ENCODE measurements around the gene SIGLEC6. TPM values are rescaled to one million over a fixed set of nuclear protein-coding genes. Genes with fewer than 3 reads are reported as not detected.

The SIGLEC6 gene
- total RNA-seq, 2 experiments from 2014 or later = 0.15 to 0.48 TPM

DNA sequence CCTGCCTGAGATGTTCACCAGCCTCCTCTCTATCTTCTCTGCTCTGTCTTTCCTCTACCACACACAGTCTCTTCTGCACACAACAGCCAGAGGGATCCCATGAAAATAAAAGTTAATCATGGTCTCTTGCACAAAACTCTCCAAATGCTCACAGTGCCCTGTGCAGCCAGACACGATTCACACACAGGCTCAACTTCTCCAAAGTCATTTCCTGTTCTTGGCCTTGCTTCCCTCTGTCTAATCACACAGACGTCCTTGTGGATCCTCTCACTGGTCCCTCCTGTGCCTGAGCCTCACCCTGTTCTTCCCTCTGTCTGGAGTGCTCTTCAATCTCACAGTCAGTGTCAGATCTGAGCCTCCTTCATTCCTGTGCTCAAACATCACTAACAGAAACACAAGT is 37.7 kb downstream of the SIGLEC6 start:
- H3K27me3 Mint-ChIP-seq = peaks cover 21% of the 10 kb centered on the region
- peaks cover 9% of the 10 kb centered on the region for H3K9me3 Mint-ChIP-seq
- peaks cover 1% of the 10 kb centered on the region for H3K4me1 Mint-ChIP-seq
- DNase-seq = no peak
- H3K27ac Mint-ChIP-seq = no peak overlapping the region
- POLR2A ChIA-PET = no interaction called here
- no peaks in the 10 kb centered on the region for H3K36me3 Mint-ChIP-seq (ENCODE audit: low read depth)
- no peak overlapping the region for H3K4me3 Mint-ChIP-seq
- CTCF ChIA-PET = no interaction called here

DNA sequence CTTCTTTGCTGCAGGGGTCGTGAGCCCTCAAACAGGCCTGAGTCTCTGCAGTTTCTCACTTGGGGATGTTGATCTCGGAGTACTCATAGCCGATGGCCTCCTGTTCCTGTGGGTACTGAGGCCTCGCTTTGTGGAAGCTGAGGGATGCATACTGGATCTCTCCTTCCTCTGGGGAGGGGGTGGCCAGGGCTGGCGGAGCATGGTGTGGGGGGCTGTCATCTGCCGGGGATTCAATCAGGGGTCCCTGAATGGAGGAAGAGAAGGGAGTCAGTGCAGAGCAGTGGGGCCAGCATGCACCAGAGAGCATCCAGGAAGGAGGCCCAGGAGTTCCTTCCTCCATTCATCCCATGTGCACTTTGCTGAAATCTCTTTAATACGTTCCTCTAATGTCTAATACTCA is 39.9 kb downstream of the SIGLEC6 start:
- H3K27me3 Mint-ChIP-seq = peaks cover 15% of the 10 kb centered on the region
- CTCF ChIA-PET = no interaction called here

DNA sequence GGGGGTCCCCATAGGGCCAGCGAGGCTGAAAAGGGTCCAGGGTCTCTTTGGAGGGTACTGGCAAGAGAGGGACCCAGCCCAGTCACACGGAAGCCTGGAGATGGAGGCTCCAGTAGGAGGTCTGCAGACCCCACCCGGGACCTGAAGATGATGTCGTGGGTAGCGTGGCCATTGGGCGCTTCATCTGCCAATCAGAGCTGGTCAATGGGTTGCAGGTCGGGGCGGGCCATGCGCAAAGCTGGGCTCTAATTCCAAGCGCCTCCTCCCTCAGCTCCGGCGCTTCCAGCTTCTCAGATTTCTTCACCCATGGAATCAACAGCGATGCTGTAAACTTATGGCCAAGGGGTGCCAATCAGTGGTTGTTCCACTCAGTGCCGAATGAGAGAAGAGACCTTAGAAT is 40.8 kb downstream of the SIGLEC6 start:
- H3K36me3 Mint-ChIP-seq (ENCODE audit: low read depth) = no peaks in the 10 kb centered on the region
- H3K27me3 Mint-ChIP-seq = peaks cover 16% of the 10 kb centered on the region
- ChIA-PET POLR2A (no interaction called here), CTCF (no interaction called here)
- no peak overlapping the region for H3K27ac Mint-ChIP-seq
- DNase-seq = no peak
- H3K4me3 Mint-ChIP-seq = no peak overlapping the region
- no peaks in the 10 kb centered on the region for H3K4me1 Mint-ChIP-seq
- H3K9me3 Mint-ChIP-seq = peaks cover 15% of the 10 kb centered on the region

More for the DNA sequence above, 39.9 kb downstream of the SIGLEC6 start:
- Mint-ChIP-seq H3K4me1 (no peaks in the 10 kb centered on the region), H3K27ac (no peak overlapping the region), H3K4me3 (no peak overlapping the region), H3K9me3 (peaks cover 11% of the 10 kb centered on the region), H3K36me3 (ENCODE audit: low read depth) (no peaks in the 10 kb centered on the region)
- no peak for DNase-seq
- POLR2A ChIA-PET = no interaction called here

DNA sequence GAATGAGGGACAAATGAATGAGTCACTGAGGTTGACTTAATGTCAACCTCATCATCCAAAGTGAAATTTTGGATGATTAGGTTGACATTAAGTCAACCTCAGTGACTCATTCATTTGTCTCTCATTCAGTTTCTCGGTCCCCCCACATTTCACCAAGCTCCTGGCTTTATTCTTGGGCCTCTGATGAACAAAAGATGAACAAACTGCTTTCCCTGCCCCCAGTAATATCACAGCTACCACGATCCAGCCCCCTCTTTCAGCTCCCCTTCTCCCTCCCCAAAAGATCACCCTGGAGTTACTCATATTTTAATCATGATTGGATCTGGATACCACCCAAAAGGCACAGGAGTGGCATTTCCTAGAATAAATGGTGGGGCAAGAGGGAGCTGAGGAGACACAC is 42.4 kb downstream of the SIGLEC6 start:
- Mint-ChIP-seq H3K4me1 (no peaks in the 10 kb centered on the region), H3K27ac (no peak overlapping the region), H3K9me3 (peaks cover 15% of the 10 kb centered on the region), H3K36me3 (ENCODE audit: low read depth) (no peaks in the 10 kb centered on the region), H3K4me3 (no peak overlapping the region), H3K27me3 (peaks cover 20% of the 10 kb centered on the region)
- DNase-seq = no peak
- ChIA-PET POLR2A (no interaction called here), CTCF (no interaction called here)

DNA sequence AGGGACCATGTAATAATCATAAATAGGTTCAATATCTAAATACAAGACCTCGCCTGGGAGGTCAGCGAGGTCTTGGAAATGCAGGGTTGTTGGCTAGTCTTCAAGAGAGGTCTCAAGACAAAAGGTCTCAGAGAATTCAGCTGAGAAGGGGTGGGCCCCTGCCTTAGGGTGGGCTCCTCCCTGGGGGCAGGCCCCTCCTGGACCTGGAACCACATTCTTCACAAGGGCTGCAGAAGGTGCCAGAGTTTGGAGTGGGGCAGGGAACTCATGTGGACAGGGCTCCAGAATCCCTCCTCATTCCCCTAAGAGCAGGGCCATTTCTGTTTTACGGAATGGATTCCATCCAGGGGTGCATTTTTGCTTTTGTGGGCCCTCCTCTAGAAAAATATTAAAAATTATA is 43.0 kb downstream of the SIGLEC6 start:
- ChIA-PET CTCF (no interaction called here), POLR2A (no interaction called here)

DNA sequence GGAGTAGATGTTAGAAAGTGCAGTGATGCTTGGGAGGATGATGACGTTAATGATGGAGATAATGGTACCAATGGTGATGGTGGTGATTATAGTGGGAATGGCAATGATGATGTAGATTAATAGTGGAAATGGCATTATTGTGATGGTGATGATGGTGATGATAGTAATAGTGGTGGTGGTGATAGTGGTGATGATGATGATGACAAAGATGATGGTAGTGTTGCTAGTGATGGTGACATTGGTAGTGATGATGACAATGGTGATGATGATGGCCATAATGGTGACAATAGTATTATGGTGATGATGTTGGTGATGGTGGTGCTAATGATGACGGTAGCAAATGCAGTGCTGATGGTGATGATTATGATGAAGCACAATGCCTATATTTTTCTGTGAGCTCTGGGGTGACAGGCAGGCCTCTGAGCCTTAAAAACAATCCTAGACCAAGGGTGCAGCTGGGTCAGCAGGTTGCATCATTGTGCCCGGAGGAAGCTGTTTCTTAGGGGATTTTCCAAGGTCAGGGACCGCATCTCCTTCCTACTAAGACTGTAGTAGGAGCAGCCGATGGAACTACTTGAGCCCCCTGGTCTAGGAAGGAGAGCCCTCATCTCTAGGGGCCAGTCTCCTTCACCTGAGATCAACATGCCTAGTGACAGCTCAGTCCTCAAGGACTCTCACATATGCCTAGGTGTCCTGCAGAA is 45.4 kb downstream of the SIGLEC6 start:
- DNase-seq = no peak
- Mint-ChIP-seq H3K27me3 (peaks cover 9% of the 10 kb centered on the region), H3K27ac (no peak overlapping the region), H3K4me3 (no peak overlapping the region), H3K9me3 (peaks cover 6% of the 10 kb centered on the region), H3K36me3 (ENCODE audit: low read depth) (no peaks in the 10 kb centered on the region), H3K4me1 (no peaks in the 10 kb centered on the region)
- ChIA-PET POLR2A (no interaction called here), CTCF (no interaction called here)

More for the DNA sequence above, 43.0 kb downstream of the SIGLEC6 start:
- no peak for DNase-seq
- H3K36me3 Mint-ChIP-seq (ENCODE audit: low read depth) = no peaks in the 10 kb centered on the region
- peaks cover 12% of the 10 kb centered on the region for H3K9me3 Mint-ChIP-seq
- H3K27ac Mint-ChIP-seq = no peak overlapping the region
- no peak overlapping the region for H3K4me3 Mint-ChIP-seq
- no peaks in the 10 kb centered on the region for H3K4me1 Mint-ChIP-seq
- peaks cover 16% of the 10 kb centered on the region for H3K27me3 Mint-ChIP-seq

DNA sequence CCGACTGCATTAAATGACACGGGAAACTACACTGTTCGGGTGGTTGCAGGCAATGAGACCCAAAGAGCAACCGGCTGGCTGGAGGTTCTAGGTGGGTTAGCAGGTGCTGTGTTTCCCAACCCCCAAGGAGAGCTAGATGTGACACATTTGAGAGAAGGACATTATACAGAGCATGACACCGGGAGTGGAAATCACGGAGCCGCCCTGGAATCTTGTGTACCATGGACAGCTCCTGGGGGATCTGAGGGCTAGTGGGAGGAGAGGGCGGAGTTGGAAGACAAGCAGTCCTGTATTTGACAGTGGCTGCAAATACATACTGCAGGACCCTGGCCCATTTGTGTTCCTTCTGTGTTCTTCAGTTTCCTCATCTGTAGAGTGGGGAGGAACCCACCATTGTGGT is 50.9 kb downstream of the SIGLEC6 start:
- CTCF ChIA-PET = no interaction called here
- Mint-ChIP-seq H3K27me3 (peaks cover 15% of the 10 kb centered on the region), H3K27ac (no peak overlapping the region), H3K9me3 (no peaks in the 10 kb centered on the region), H3K4me1 (no peaks in the 10 kb centered on the region), H3K36me3 (ENCODE audit: low read depth) (no peaks in the 10 kb centered on the region), H3K4me3 (no peak overlapping the region)
- DNase-seq = no peak
- POLR2A ChIA-PET = no interaction called here

DNA sequence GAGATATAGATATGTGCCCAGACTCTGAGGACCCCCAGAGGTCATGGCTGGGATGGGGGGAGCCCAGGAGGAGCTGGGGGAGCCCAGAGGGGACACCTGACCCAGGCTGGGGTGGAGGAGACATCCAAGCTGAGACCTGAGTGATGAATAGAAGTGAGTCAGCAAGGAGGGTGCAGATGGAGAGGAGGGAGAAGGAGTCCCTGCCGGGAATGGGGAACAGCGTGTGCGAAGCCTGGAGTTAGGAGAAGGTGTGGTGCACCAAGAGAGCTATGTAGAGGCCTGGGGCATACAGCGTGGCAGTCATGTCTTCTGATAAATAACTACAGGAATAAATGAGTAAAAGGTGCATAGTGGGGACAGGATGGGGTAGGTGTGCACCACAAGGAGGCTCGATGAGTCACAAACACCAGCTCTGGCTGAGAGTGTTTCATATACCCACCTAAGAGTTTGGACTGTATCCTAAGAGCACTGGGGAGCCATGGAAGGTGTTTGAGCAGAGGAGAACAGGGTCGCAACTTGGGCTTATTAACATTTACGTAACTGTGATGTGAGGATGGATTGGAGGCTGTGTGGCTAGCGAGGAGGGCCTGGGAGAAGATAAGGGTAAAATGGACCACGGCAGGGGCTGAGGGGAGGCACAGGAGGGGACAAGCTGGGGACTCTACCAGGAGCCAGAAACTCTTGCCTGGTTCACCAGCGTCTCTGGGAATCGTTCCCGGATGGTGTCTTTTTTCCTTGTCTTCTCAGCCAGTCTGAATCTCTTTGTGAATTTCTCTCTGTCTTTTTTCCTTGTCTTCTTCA is 51.7 kb downstream of the SIGLEC6 start:
- ChIA-PET POLR2A (no interaction called here), CTCF (no interaction called here)
- H3K4me3 Mint-ChIP-seq = no peak overlapping the region
- peaks cover 11% of the 10 kb centered on the region for H3K27me3 Mint-ChIP-seq
- no peaks in the 10 kb centered on the region for H3K4me1 Mint-ChIP-seq
- H3K9me3 Mint-ChIP-seq = no peaks in the 10 kb centered on the region
- H3K36me3 Mint-ChIP-seq (ENCODE audit: low read depth) = no peaks in the 10 kb centered on the region
- DNase-seq = no peak
- H3K27ac Mint-ChIP-seq = no peak overlapping the region

DNA sequence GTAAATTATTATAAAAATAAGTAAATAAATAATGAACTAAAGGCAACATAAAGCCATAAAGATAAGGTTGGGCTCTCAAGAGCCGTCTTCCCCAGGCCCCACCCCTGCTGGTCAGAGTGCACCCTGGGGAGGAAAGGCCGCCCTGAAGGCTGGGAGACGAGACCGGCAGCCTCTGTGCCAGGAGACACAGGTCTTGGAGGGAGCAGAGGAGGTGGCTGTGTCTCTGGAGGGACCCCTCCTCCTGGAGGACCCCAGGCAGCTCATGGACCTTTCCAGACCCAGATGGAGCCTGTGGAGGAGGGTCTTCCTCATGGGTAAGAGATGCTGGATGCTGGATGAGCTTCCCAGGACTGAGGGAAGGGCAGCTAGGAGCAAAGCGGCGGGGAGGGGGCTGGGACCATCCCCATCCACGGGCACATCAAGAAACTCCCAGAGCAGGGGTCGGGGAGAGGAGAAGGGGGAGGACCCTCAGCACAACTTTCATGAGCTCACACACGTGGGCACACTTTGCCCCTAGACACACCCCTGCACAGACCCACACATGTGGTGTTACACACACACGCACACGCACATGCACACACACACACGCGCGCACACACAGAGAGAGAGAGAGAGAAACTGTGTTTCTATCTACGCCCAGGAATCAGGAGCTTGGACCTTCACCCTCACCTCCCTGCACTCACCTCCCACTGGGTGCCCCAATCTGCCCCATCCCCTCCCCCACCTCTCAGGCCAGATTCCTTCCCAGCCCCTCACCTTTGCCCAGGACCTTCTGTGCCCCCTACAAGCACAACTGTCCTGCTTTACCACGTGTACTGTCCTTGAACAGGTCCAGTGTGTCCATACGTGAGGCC is 52.9 kb downstream of the SIGLEC6 start, which contains the start of gene CEACAM18:
Gene CEACAM18, plus strand, starts transcription at position 159 of the 854 bp plus-strand sequence.
- no peaks in the 10 kb centered on the region for H3K4me1 Mint-ChIP-seq
- CTCF ChIA-PET = no interaction called here
- POLR2A ChIA-PET = no interaction called here
- no peak for DNase-seq
- H3K27me3 Mint-ChIP-seq = peaks cover 11% of the 10 kb centered on the region
- H3K36me3 Mint-ChIP-seq (ENCODE audit: low read depth) = no peaks in the 10 kb centered on the region
- H3K27ac Mint-ChIP-seq = no peak within 1 kb of the TSS
- no peaks in the 10 kb centered on the region for H3K9me3 Mint-ChIP-seq
- H3K4me3 Mint-ChIP-seq = no peak within 1 kb of the TSS

DNA sequence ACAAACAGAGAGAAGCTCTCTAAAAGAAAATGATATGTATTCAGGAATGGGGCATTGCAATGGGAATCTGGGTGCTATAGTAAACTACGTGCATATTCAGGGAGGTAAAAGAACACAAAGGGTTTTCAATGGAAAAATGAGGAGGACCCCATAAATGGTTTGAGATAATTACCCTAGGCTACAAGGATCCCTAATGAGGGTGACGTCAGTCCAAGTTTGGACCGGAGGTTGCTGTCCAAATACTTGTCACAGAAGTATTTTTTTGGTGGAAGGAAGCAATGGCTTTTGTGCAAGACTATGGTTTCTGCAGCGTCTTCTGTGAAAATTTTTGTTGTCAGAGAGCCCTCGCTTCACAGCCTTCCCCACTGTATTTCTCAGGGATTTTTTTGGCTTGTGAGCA is 54.1 kb downstream of the SIGLEC6 start:
- POLR2A ChIA-PET = no interaction called here
- H3K27me3 Mint-ChIP-seq = peaks cover 13% of the 10 kb centered on the region
- CTCF ChIA-PET = interaction anchor here (0.6 kb wide), 1 partner anchor 69 kb away, joined by 3 read pairs; no protein-coding TSS in a partner anchor
- no peak overlapping the region for H3K4me3 Mint-ChIP-seq
- H3K36me3 Mint-ChIP-seq (ENCODE audit: low read depth) = no peaks in the 10 kb centered on the region
- no peaks in the 10 kb centered on the region for H3K9me3 Mint-ChIP-seq
- no peak overlapping the region for H3K27ac Mint-ChIP-seq
- no peak for DNase-seq
- peaks cover 5% of the 10 kb centered on the region for H3K4me1 Mint-ChIP-seq

DNA sequence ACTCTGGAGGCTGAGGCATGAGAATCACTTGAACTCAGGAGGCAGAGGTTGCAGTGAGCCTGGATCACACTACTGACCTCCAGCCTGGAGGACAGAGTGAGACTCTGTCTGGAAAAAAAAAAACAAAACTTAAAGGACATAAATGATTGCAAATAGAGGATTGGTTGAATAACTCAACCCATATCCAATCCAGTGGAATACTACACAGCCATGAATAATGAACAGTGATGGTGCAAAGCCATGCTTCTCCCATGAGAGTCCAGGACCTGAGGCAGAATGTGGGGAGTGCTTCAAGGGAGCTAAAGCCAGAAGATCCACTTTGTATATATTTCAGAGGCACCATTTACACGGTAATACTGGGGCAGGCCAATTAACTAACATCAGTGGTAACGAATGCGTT is 55.3 kb downstream of the SIGLEC6 start:
- H3K4me1 Mint-ChIP-seq = peaks cover 5% of the 10 kb centered on the region
- ChIA-PET CTCF (interaction anchor here (0.7 to 3.9 kb wide), 4 partner anchors 9 to 183 kb away, joined by 3 to 66 read pairs (median 26); no protein-coding TSS in a partner anchor), POLR2A (no interaction called here)
- H3K4me3 Mint-ChIP-seq = no peak overlapping the region
- H3K9me3 Mint-ChIP-seq = no peaks in the 10 kb centered on the region
- peaks cover 13% of the 10 kb centered on the region for H3K27me3 Mint-ChIP-seq
- DNase-seq = no peak
- no peak overlapping the region for H3K27ac Mint-ChIP-seq
- no peaks in the 10 kb centered on the region for H3K36me3 Mint-ChIP-seq (ENCODE audit: low read depth)

DNA sequence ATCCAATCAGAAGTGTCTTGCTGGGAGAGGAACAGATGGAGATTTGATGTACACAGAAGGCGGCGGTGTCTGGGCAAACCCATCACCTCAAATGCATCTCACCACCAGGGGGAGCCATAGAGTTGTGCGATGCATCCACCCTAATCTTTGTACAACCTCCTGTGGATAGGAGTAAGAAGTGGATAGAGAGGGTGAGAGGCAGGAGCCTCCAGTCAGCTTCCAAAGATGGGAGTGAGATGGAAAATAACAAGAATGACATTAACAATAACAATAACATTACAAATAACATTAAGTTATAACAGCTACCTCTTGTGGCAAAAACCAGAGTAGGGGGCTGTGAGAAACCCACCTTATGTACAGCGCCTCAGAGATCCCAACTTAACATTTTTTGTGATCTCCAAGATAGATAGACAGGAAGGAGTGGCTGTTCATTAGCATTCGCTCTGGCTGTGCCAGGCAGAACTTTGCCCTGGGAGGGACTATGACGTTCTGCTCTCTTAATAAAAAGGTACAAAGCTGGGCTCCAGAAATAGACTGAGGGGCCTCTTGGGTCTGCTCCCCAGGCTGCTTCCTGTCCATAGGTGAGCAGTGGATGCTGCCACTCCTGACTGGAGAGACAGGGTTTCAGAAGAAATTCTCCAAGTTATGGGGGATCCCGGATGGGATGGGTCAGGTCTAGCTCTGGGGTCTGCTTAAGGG is 58.3 kb downstream of the SIGLEC6 start:
- Mint-ChIP-seq H3K27me3 (peaks cover 8% of the 10 kb centered on the region), H3K36me3 (ENCODE audit: low read depth) (no peaks in the 10 kb centered on the region), H3K4me3 (no peak overlapping the region), H3K4me1 (peaks cover 13% of the 10 kb centered on the region), H3K27ac (no peak overlapping the region), H3K9me3 (no peaks in the 10 kb centered on the region)
- peak; percentile 82 for DNase-seq
- ChIA-PET POLR2A (no interaction called here), CTCF (interaction anchor here (0.7 to 3.9 kb wide), 19 partner anchors 9 to 304 kb away, joined by 3 to 66 read pairs (median 5); no protein-coding TSS in a partner anchor)

Measured in activated CD4-positive, alpha-beta memory T cell treated with anti-CD3 and anti-CD28 coated beads, Interleukin-2, amount 10 ng/mL, durations not matched to agents 7 days and 5 days (primary cell).